CD4-positive, alpha-beta memory T cell (primary cell): ENCODE data around the gene MTG1. TPM values are rescaled to one million over a fixed set of nuclear protein-coding genes. Genes with fewer than 3 reads are reported as not detected.

Experiments used
- CTCF ChIA-PET: fragments of 350-600 bp; sonication (Branson Sonifier 250); formaldehyde crosslinking; loops from one replicate; lab custom pipeline; 2021; ENCODE audit warnings: inconsistent platforms; ENCODE audit not compliant: partially characterized antibody; lab: Charles Lee
- POLR2A ChIA-PET: fragments of 350-600 bp; sonication (Branson Sonifier 250); formaldehyde crosslinking; loops from one replicate; lab custom pipeline; 2021; ENCODE audit not compliant: partially characterized antibody; lab: Charles Lee
- DNase-seq, 5 donors: peaks; one replicate each; pipeline versions ENCODE4 v3.0.0 to v3.0.0-alpha.2; 2020 to 2022; ENCODE audit warnings: mixed read lengths in 1 of 5
- H3K27ac ChIP-seq: one replicate; pipeline ENCODE4 v1.7.0; 2013; ENCODE audit warnings: low read depth, low read length
- H3K27me3 ChIP-seq: 2 replicates; pipeline ENCODE4 v1.7.0; 2013; ENCODE audit warnings: mild to moderate bottlenecking, low read length, moderate library complexity; ENCODE audit not compliant: insufficient read depth
- H3K36me3 ChIP-seq: 2 replicates; pipeline ENCODE4 v1.7.0; 2013; ENCODE audit warnings: mild to moderate bottlenecking, low read length, moderate library complexity; ENCODE audit not compliant: insufficient read depth
- H3K4me1 ChIP-seq: 2 replicates; pipeline ENCODE4 v1.7.0; 2013; ENCODE audit warnings: mild to moderate bottlenecking, low read length, moderate library complexity; ENCODE audit not compliant: insufficient read depth
- H3K4me3 ChIP-seq, 2 donors: one replicate each; pipeline ENCODE4 v1.7.0; 2013; ENCODE audit warnings: low read length in 2 of 2, mild to moderate bottlenecking in 1 of 2
- H3K9me3 ChIP-seq, 2 donors: one replicate each; pipeline ENCODE4 v1.7.0; 2013; ENCODE audit warnings: low read length in 2 of 2, control low read depth in 1 of 2; ENCODE audit not compliant: control insufficient read depth in 1 of 2
- H3K27ac Mint-ChIP-seq, 7 donors: one replicate each; pipeline ENCODE4 v1.8.0; 2020 to 2021; ENCODE audit warnings: mixed read lengths in 7 of 7, mild to moderate bottlenecking in 6 of 7, inconsistent platforms in 3 of 7, moderate library complexity in 3 of 7
- H3K27me3 Mint-ChIP-seq, 2 donors: one replicate each; pipeline ENCODE4 v1.8.0; 2020 to 2021; ENCODE audit warnings: mixed read lengths in 2 of 2
- H3K36me3 Mint-ChIP-seq, 2 donors: one replicate each; pipeline ENCODE4 v1.8.0; 2020 to 2021; ENCODE audit warnings: mixed read lengths in 2 of 2, inconsistent platforms in 1 of 2, mild to moderate bottlenecking in 1 of 2
- H3K4me1 Mint-ChIP-seq, 4 donors: one replicate each; pipeline ENCODE4 v1.8.0; 2020 to 2021; ENCODE audit warnings: mixed read lengths in 4 of 4, mild to moderate bottlenecking in 1 of 4
- H3K4me3 Mint-ChIP-seq, 8 donors: one replicate each; pipeline ENCODE4 v1.8.0; 2020 to 2021; ENCODE audit warnings: mixed read lengths in 8 of 8, mild to moderate bottlenecking in 7 of 8, moderate library complexity in 6 of 8, inconsistent platforms in 3 of 8
- H3K9me3 Mint-ChIP-seq, 8 donors: one replicate each; pipeline ENCODE4 v1.8.0; 2020 to 2021; ENCODE audit warnings: mixed read lengths in 8 of 8, mild to moderate bottlenecking in 5 of 8, inconsistent platforms in 3 of 8, moderate library complexity in 1 of 8
- intact Hi-C: fragments of 100-400 bp; cut with micrococcal nuclease; formaldehyde crosslinking; loops from one replicate; pipeline ENCODE4 v1.15.1; 2023
- polyA plus RNA-seq, 2 donors: library from polyadenylated mRNA; unstranded; fragments of 300-500 nt; fragmentation: Illumina TruSeq; gene quantifications; one replicate each; pipeline ENCODE4 v1.2.3, GENCODE V29; 2021
- total RNA-seq, 2 experiments: library from RNA; stranded (reverse); gene quantifications; one replicate each; pipeline ENCODE4 v1.2.3, GENCODE V29; 2021

The MTG1 gene
- total and polyA plus RNA-seq, 4 experiments from 2014 or later = 32.6 to 65.4 (median 50.9) TPM

GRCh38 chr10:133355266-133355665, 38.7 kb upstream of the MTG1 start:
- H3K27me3 Mint-ChIP-seq = no peaks in the 10 kb centered on the region
- Histone ChIP-seq H3K4me3 (no peak overlapping the region), H3K9me3 (no peaks in the 10 kb centered on the region), H3K27ac (no peak overlapping the region), H3K4me1 (peaks cover 8% of the 10 kb centered on the region), H3K36me3 (no peaks in the 10 kb centered on the region), H3K27me3 (no peaks in the 10 kb centered on the region)
- DNase-seq = peak in 1 of 5 donors; percentile 28
- no peak overlapping the region for H3K27ac Mint-ChIP-seq
- intact Hi-C loops = loop anchor here (5.0 kb wide), 1 partner anchor 37 kb away; the partner anchor contains the start of gene MTG1
- ChIA-PET POLR2A (interaction anchor here (1.0 to 5.3 kb wide), 2 partner anchors 26 to 35 kb away, joined by 3 to 38 read pairs; no protein-coding TSS in a partner anchor), CTCF (interaction anchor here (0.8 kb wide), 1 partner anchor 26 kb away, joined by 3 read pairs; no protein-coding TSS in a partner anchor)
- H3K4me1 Mint-ChIP-seq = peaks cover 0 to 5% (median 2%) of the 10 kb centered on the region in 4 donors
- peak overlapping the region in 1 of 8 donors; percentile 6 for H3K4me3 Mint-ChIP-seq
- no peaks in the 10 kb centered on the region for H3K9me3 Mint-ChIP-seq
- H3K36me3 Mint-ChIP-seq = no peaks in the 10 kb centered on the region

GRCh38 chr10:133355991-133356390, 38.0 kb upstream of the MTG1 start:
- H3K4me1 ChIP-seq = peaks cover 8% of the 10 kb centered on the region
- H3K27me3 ChIP-seq = no peaks in the 10 kb centered on the region
- Mint-ChIP-seq H3K9me3 (no peaks in the 10 kb centered on the region), H3K27ac (no peak overlapping the region), H3K4me1 (peaks cover 0 to 7% (median 2%) of the 10 kb centered on the region in 4 donors), H3K36me3 (no peaks in the 10 kb centered on the region), H3K4me3 (peak overlapping the region in 7 of 8 donors; percentile 42 to 73 (median 60)), H3K27me3 (no peaks in the 10 kb centered on the region)
- no peak overlapping the region for H3K27ac ChIP-seq
- DNase-seq = peak in 1 of 5 donors; percentile 21
- ChIA-PET POLR2A (interaction anchor here (1.0 to 5.3 kb wide), 2 partner anchors 26 to 34 kb away, joined by 3 to 38 read pairs; no protein-coding TSS in a partner anchor), CTCF (no interaction called here)
- no peak overlapping the region for H3K4me3 ChIP-seq
- no peaks in the 10 kb centered on the region for H3K9me3 ChIP-seq
- no peaks in the 10 kb centered on the region for H3K36me3 ChIP-seq
- intact Hi-C loops = loop anchor here (5.0 kb wide), 1 partner anchor 36 kb away; the partner anchor contains the start of gene MTG1

- H3K4me1 Mint-ChIP-seq = peaks cover 0 to 7% (median 2%) of the 10 kb centered on the region in 4 donors
- peak in 1 of 5 donors; percentile 33 for DNase-seq
- intact Hi-C loops = loop anchor here (5.0 kb wide), 1 partner anchor 36 kb away; the partner anchor contains the start of gene MTG1
- H3K27me3 ChIP-seq = no peaks in the 10 kb centered on the region
- CTCF ChIA-PET = no interaction called here
- no peaks in the 10 kb centered on the region for H3K27me3 Mint-ChIP-seq
- POLR2A ChIA-PET = interaction anchor here (0.9 to 5.3 kb wide), 5 partner anchors 8 to 33 kb away, joined by 3 to 38 read pairs (median 5); partner anchors contain the start of gene CALY
- peak overlapping the region; percentile 64 to 82 (median 77) for H3K4me3 Mint-ChIP-seq
- peak overlapping the region; percentile 52 for H3K27ac ChIP-seq
- H3K9me3 Mint-ChIP-seq = no peaks in the 10 kb centered on the region
- peak overlapping the region in 1 of 2 donors; percentile 63 for H3K4me3 ChIP-seq
- H3K36me3 ChIP-seq = no peaks in the 10 kb centered on the region
- H3K9me3 ChIP-seq = no peaks in the 10 kb centered on the region
- H3K27ac Mint-ChIP-seq = peak overlapping the region in 1 of 7 donors; percentile 62
- peaks cover 0 to 2% of the 10 kb centered on the region in 2 donors for H3K36me3 Mint-ChIP-seq
- H3K4me1 ChIP-seq = peaks cover 8% of the 10 kb centered on the region
Observed at GRCh38 chr10:133356549-133357284, 37.2 kb upstream of the MTG1 start.

- no peaks in the 10 kb centered on the region for H3K36me3 ChIP-seq
- peak within 1 kb of the TSS in 1 of 2 donors; percentile 63 for H3K4me3 ChIP-seq
- H3K27ac Mint-ChIP-seq = peak within 1 kb of the TSS in 4 of 7 donors; percentile 43 to 62 (median 56)
- H3K4me3 Mint-ChIP-seq = peak within 1 kb of the TSS; percentile 67 to 82 (median 78)
- H3K27ac ChIP-seq = peak within 1 kb of the TSS; percentile 52
- intact Hi-C loops = loop anchor here (1.0 to 5.0 kb wide), 4 partner anchors 16 to 49 kb away; partner anchors contain the start of genes CALY, ECHS1, MTG1 and TUBGCP2
- no peaks in the 10 kb centered on the region for H3K27me3 Mint-ChIP-seq
- H3K9me3 Mint-ChIP-seq = no peaks in the 10 kb centered on the region
- H3K36me3 Mint-ChIP-seq = peaks cover 0 to 10% of the 10 kb centered on the region in 2 donors
- peak; percentile 76 to 79 (median 77) for DNase-seq
- peaks cover 8% of the 10 kb centered on the region for H3K4me1 ChIP-seq
- POLR2A ChIA-PET = interaction anchor here (0.9 to 5.3 kb wide), 6 partner anchors 9 to 32 kb away, joined by 3 to 38 read pairs (median 5); partner anchors contain the start of gene CALY
- no peaks in the 10 kb centered on the region for H3K27me3 ChIP-seq
- CTCF ChIA-PET = no interaction called here
- no peaks in the 10 kb centered on the region for H3K9me3 ChIP-seq
- peaks cover 0 to 9% (median 5%) of the 10 kb centered on the region in 4 donors for H3K4me1 Mint-ChIP-seq
Observed at GRCh38 chr10:133357285-133358161, 36.4 kb upstream of the MTG1 start, which contains the start of gene FUOM. Gene FUOM (minus strand): TSS chr10:133358019. CDS start chr10:133358007, 12 bp downstream.

- peak overlapping the region in 2 of 7 donors; percentile 43 to 62 for H3K27ac Mint-ChIP-seq
- no peaks in the 10 kb centered on the region for H3K27me3 Mint-ChIP-seq
- peak in 2 of 5 donors; percentile 7 to 27 for DNase-seq
- Histone ChIP-seq H3K4me1 (peaks cover 8% of the 10 kb centered on the region), H3K36me3 (no peaks in the 10 kb centered on the region), H3K9me3 (no peaks in the 10 kb centered on the region), H3K4me3 (no peak overlapping the region), H3K27ac (no peak overlapping the region), H3K27me3 (no peaks in the 10 kb centered on the region)
- ChIA-PET CTCF (interaction anchor here (1.1 to 1.3 kb wide), 2 partner anchors 20 to 29 kb away, joined by 3 to 4 read pairs; no protein-coding TSS in a partner anchor), POLR2A (interaction anchor here (0.5 to 5.3 kb wide), 4 partner anchors 22 to 78 kb away, joined by 3 to 38 read pairs (median 8); partner anchors contain the start of gene CALY)
- H3K9me3 Mint-ChIP-seq = no peaks in the 10 kb centered on the region
- intact Hi-C loops = loop anchor here (1.0 to 5.0 kb wide), 4 partner anchors 15 to 50 kb away; partner anchors contain the start of genes CALY, ECHS1, MTG1 and TUBGCP2
- H3K4me3 Mint-ChIP-seq = peak overlapping the region in 1 of 8 donors; percentile 10
- H3K4me1 Mint-ChIP-seq = peaks cover 0 to 9% (median 5%) of the 10 kb centered on the region in 4 donors
- H3K36me3 Mint-ChIP-seq = peaks cover 0 to 11% of the 10 kb centered on the region in 2 donors
Observed at GRCh38 chr10:133358162-133358924, 35.6 kb upstream of the MTG1 start.

GRCh38 chr10:133358925-133359310, 35.0 kb upstream of the MTG1 start:
- peaks cover 0 to 11% of the 10 kb centered on the region in 2 donors for H3K36me3 Mint-ChIP-seq
- Histone ChIP-seq H3K36me3 (no peaks in the 10 kb centered on the region), H3K4me1 (peaks cover 8% of the 10 kb centered on the region), H3K27ac (no peak overlapping the region), H3K27me3 (no peaks in the 10 kb centered on the region), H3K9me3 (no peaks in the 10 kb centered on the region), H3K4me3 (no peak overlapping the region)
- H3K9me3 Mint-ChIP-seq = no peaks in the 10 kb centered on the region
- peak in 2 of 5 donors; percentile 13 to 29 for DNase-seq
- POLR2A ChIA-PET = interaction anchor here (0.5 to 5.3 kb wide), 3 partner anchors 23 to 79 kb away, joined by 3 to 38 read pairs (median 12); partner anchors contain the start of gene CALY
- H3K4me1 Mint-ChIP-seq = peaks cover 0 to 9% (median 5%) of the 10 kb centered on the region in 4 donors
- no peaks in the 10 kb centered on the region for H3K27me3 Mint-ChIP-seq
- CTCF ChIA-PET = interaction anchor here (1.1 to 1.3 kb wide), 2 partner anchors 19 to 29 kb away, joined by 3 to 4 read pairs; no protein-coding TSS in a partner anchor
- intact Hi-C loops = loop anchor here (1.0 to 5.0 kb wide), 4 partner anchors 14 to 51 kb away; partner anchors contain the start of genes CALY, ECHS1, MTG1 and TUBGCP2
- peak overlapping the region in 1 of 8 donors; percentile 10 for H3K4me3 Mint-ChIP-seq
- peak overlapping the region in 4 of 7 donors; percentile 22 to 62 (median 46) for H3K27ac Mint-ChIP-seq
